ENCODE results near the gene DHRSX. TPM values are rescaled to one million over a fixed set of nuclear protein-coding genes. Genes with fewer than 3 reads are reported as not detected.
"Not testable (repeated sequence)": the region's sequence is repeated elsewhere in the genome, so short reads cannot be mapped to it uniquely, and the experiment has no call there.

Gene DHRSX
- total RNA-seq, 4 donors from 2014 or later, result 19.6 to 22.4 (median 21.0) TPM

DNA sequence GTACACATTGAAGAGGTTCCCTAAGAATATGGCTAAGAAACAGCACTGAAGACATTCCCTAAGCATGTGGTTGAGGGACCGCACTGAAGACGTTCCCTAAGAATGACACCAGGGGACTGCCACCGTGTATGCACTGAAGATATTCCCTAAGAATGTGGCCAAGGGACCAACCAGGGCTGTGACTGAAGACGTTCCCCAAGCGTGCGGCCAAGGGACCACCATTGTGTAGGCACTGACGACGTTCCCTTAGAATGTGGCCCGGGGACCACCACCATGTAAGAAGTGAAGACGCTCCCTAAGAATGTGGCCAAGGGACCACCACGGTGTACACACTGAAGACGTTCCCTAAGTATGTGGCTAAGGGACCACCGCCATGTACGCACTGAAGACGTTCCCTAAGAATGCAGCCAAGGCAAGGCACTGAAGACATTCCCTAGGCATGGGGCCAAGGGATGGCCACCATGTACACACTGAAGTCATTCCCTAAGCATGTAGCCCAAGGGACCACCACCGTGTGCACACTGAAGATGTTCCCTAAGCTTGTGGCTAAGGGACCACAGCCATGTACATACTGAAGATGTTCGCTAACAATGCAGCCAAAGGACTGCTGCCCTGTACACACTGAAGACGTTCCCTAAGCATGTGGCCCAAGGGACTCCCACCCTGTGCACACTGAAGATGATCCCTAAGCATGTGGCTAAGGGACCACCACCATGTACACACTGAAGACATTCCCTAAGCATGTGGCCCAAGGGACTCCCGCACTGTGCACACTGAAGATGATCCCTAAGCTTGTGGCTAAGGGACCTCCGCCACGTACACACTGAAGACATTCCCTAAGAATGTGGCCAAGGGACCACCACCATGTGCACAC lies 22.0 kb downstream of the DHRSX start:
- intact Hi-C loops (cut with DNase I), result no loop called here
- no peak for TF ChIP-seq EP300 (IDR thresholded peaks at IDR 0.05)
- TF ChIP-seq, protein P1, sequence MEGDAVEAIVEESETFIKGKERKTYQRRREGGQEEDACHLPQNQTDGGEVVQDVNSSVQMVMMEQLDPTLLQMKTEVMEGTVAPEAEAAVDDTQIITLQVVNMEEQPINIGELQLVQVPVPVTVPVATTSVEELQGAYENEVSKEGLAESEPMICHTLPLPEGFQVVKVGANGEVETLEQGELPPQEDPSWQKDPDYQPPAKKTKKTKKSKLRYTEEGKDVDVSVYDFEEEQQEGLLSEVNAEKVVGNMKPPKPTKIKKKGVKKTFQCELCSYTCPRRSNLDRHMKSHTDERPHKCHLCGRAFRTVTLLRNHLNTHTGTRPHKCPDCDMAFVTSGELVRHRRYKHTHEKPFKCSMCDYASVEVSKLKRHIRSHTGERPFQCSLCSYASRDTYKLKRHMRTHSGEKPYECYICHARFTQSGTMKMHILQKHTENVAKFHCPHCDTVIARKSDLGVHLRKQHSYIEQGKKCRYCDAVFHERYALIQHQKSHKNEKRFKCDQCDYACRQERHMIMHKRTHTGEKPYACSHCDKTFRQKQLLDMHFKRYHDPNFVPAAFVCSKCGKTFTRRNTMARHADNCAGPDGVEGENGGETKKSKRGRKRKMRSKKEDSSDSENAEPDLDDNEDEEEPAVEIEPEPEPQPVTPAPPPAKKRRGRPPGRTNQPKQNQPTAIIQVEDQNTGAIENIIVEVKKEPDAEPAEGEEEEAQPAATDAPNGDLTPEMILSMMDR (IDR thresholded peaks at IDR 0.05), result no peak
- DNase-seq (ENCODE audit: extremely low spot score), result no peak
- Histone ChIP-seq H3K4me1 (peaks cover 0 to 10% (median 7%) of the 10 kb centered on the region in 4 donors), H3K36me3 (no peaks in the 10 kb centered on the region), H3K4me3 (no peak overlapping the region), H3K27me3 (no peaks in the 10 kb centered on the region), H3K27ac (replicated peaks in 1 of 4) (no peak overlapping the region), H3K9me3 (no peaks in the 10 kb centered on the region)
- WGBS, result 87% methylated on average over 19 of the region's 21 CpGs

DNA sequence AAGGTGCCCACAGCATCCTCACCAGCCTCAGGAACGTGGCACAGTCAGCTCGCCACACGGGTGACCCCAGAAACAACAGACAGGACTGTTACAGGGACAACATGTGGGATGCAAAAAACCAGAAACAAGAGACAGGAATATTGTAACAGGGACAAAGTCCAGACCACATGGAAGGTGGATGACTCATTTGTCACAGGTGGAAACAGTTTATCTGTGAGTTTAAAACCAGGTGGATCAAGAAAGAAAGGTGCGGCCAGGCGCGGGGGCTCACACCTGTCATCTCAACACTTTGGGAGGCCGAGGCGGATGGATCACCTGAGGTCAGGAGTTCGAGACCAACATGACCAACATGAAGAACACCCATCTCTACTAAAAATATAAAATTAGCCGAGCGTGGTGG lies 23.5 kb downstream of the DHRSX start:
- H3K4me3 ChIP-seq; H3K27ac ChIP-seq (replicated peaks in 1 of 4); H3K4me1 ChIP-seq; H3K9me3 ChIP-seq; DNase-seq (ENCODE audit: extremely low spot score); H3K27me3 ChIP-seq; intact Hi-C loops (cut with DNase I); H3K36me3 ChIP-seq: not testable (repeated sequence)
- WGBS, result 91% methylated on average over 9 of the region's 11 CpGs

DNA sequence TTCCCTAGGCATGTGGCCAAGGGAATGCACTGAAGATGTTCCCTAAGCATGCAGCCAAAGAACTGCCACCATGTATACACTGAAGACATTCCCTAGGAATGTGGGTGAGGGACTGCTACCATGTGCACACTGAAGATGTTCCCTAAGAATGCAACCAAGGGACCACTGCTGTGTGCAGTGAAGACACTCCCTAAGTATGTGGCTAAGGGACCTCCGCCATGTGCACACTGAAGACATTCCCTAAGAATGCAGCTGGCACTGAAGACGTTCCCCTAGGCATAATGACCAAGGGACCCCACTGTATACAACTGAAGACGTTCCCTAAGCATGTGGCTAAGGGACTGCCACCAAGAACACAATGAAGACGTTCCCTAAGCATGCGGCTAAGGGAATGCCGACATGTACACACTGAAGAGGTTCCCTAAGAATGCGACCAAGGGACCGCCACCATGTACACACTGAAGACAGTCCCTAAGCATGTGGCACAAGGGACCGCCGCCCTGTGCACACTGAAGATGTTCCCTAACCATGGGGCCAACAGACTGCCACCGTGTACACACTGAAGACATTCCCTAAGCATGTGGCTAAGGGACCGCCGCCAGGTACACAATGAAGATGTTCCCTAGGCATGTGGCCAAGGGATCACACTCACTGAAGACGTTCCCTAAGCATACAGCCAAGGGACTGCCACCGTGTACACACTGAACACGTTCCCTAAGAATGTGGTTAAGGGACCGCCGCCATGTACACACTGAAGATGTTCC lies 25.6 kb downstream of the DHRSX start:
- Histone ChIP-seq H3K36me3 (no peaks in the 10 kb centered on the region), H3K27ac (replicated peaks in 1 of 4) (no peak overlapping the region), H3K9me3 (no peaks in the 10 kb centered on the region), H3K27me3 (no peaks in the 10 kb centered on the region), H3K4me3 (no peak overlapping the region), H3K4me1 (no peaks in the 10 kb centered on the region)
- DNase-seq (ENCODE audit: extremely low spot score), result no peak
- TF ChIP-seq, protein P1 (IDR thresholded peaks at IDR 0.05), result no peak
- TF ChIP-seq POLR2AphosphoS5 (IDR thresholded peaks at IDR 0.05) (no peak), EP300 (IDR thresholded peaks at IDR 0.05) (no peak), POLR2A (IDR thresholded peaks at IDR 0.05; ENCODE audit: low read depth) (no peak)
- intact Hi-C loops (cut with DNase I), result no loop called here
- 80% methylated on average over 16 of the region's 18 CpGs for WGBS

DNA sequence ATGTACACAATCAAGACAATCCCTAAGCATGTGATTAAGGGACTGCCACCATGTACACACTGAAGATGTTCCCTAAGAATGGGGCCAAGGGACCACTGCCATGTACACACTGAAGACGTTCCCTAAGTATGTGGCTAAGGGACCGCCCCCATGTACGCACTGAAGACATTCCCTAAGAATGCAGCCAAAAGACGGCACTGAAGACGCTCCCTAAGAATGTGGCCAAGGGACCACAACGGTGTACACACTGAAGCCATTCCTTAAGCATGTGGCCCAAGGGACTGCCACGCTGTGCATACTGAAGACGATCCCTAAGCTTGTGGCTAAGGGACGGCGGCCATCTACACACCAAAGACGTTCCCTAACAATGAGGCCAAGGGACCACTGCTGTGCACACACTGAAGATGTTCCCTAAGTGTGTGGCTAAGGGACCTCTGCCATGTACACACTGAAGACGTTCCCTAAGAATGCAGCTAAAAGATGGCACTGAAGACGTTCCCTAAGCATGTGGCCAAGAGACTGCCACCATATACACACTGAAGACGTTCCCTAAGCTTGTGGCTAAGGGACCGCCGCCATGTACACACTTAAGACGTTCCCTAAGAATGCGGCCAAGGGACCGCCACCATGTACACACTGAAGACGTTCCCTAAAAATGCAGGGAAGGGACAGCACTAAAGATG lies 26.4 kb downstream of the DHRSX start:
- DNase-seq (ENCODE audit: extremely low spot score), result no peak
- 90% methylated on average over 17 of the region's 20 CpGs for WGBS
- no peak overlapping the region for H3K27ac ChIP-seq (replicated peaks in 1 of 4)
- intact Hi-C loops (cut with DNase I), result no loop called here
- TF ChIP-seq EP300 (IDR thresholded peaks at IDR 0.05), result no peak
- TF ChIP-seq POLR2A (IDR thresholded peaks at IDR 0.05; ENCODE audit: low read depth), result no peak
- no peak for TF ChIP-seq POLR2AphosphoS5 (IDR thresholded peaks at IDR 0.05)
- TF ChIP-seq, protein P1 (IDR thresholded peaks at IDR 0.05), result no peak
- no peaks in the 10 kb centered on the region for H3K36me3 ChIP-seq
- no peaks in the 10 kb centered on the region for H3K27me3 ChIP-seq
- H3K4me1 ChIP-seq, result no peaks in the 10 kb centered on the region
- no peak overlapping the region for H3K4me3 ChIP-seq
- no peaks in the 10 kb centered on the region for H3K9me3 ChIP-seq

DNA sequence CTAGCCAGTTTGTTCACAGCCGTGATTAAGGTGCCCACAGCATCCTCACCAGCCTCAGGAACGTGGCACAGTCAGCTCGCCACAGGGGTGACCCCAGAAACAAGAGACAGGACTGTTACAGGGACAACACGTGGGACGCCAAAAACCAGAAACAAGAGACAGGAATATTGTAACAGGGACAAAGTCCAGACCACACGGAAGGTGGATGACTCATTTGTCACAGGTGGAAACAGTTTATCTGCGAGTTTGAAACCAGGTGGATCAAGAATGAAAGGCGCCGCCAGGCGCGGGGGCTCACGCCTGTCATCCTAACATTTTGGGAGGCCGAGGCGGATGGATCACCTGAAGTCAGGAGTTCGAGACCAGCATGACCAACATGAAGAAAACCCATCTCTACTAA lies 27.7 kb downstream of the DHRSX start:
- H3K27ac ChIP-seq (replicated peaks in 1 of 4); H3K9me3 ChIP-seq; intact Hi-C loops (cut with DNase I); H3K36me3 ChIP-seq; DNase-seq (ENCODE audit: extremely low spot score); H3K4me1 ChIP-seq; H3K4me3 ChIP-seq; H3K27me3 ChIP-seq: not testable (repeated sequence)
- WGBS, result 88% methylated on average over 15 of the region's 15 CpGs

Measured in esophagus muscularis mucosa (tissue), 4 donors.